Measurements from ENCODE around the gene PDGFC.

DNA sequence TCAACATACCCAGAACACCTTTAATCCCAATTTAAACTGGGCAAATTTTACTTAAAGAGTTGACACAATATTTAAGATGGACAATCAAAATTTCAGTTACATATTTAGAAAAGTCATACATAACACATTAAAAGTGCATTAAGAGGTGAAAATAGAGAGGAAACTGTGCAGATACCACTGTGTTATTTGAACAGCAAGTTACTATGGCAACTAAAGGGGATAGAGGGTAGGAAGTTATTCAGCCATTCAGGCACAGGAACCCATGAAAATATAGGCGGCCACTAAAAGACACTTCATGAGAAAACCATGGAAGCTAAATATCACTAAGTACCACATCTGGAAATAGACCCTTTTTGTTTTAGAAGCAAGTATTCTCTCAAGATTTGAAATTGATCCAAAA is 75.1 kb downstream of the PDGFC start:
- no peak for TF ChIP-seq JUND (IDR thresholded peaks at IDR 0.05)
- TF ChIP-seq SRF (IDR thresholded peaks at IDR 0.05; ENCODE audit: low read depth), result no peak
